AG04449 (cell line): ENCODE results near the gene AFAP1L2.

Source experiments
- CTCF ChIA-PET: fragments of 350-600 bp; formaldehyde crosslinking; extraction: SDS; loops from one replicate; lab custom pipeline; 2021; ENCODE audit warnings: antibody characterized with exemption; lab: Yijun Ruan, JAX
- POLR2A ChIA-PET: fragments of 400-600, 350-600 bp; formaldehyde crosslinking; extraction: SDS; loops from one replicate; lab custom pipeline; 2020; ENCODE audit warnings: antibody characterized with exemption, inconsistent platforms; lab: Yijun Ruan, JAX
- DNase-seq: peaks from one replicate; pipeline ENCODE4 v3.0.0-alpha.2; 2010; ENCODE audit warnings: low read depth, low spot score
- H3K4me3 ChIP-seq: 2 replicates; pipeline ENCODE4 v1.5.1; 2011; ENCODE audit warnings: low read depth, mild to moderate bottlenecking, control low read depth, low read length
- CTCF ChIP-seq: IDR thresholded peaks from one replicate; pipeline ENCODE4 v1.5.1; 2011; ENCODE audit warnings: mild to moderate bottlenecking, moderate library complexity, low read length, control low read depth, inconsistent platforms; ENCODE audit not compliant: insufficient read depth; ENCODE audit errors: missing control alignments

Gene AFAP1L2

GRCh38 chr10:114274616-114275453 lies 129.5 kb downstream of the AFAP1L2 start:
- no peak for DNase-seq
- CTCF ChIA-PET, result interaction anchor here (0.6 to 5.4 kb wide), 3 partner anchors 29 to 1116 kb away, joined by 3 to 27 read pairs (median 4); no protein-coding TSS in a partner anchor
- no peak for TF ChIP-seq CTCF
- POLR2A ChIA-PET, result no interaction called here
- no peak overlapping the region for H3K4me3 ChIP-seq

- TF ChIP-seq CTCF, result no peak
- H3K4me3 ChIP-seq, result no peak overlapping the region
- ChIA-PET POLR2A (no interaction called here), CTCF (interaction anchor here (0.6 to 5.4 kb wide), 2 partner anchors 30 to 1117 kb away, joined by 3 to 27 read pairs; no protein-coding TSS in a partner anchor)
- DNase-seq, result no peak
Measured at GRCh38 chr10:114273910-114274309, 130.4 kb downstream of the AFAP1L2 start.

- CTCF ChIA-PET, result interaction anchor here (0.8 to 5.4 kb wide), 2 partner anchors 17 to 31 kb away, joined by 3 to 27 read pairs; no protein-coding TSS in a partner anchor
Measured at GRCh38 chr10:114272696-114273095, 131.6 kb downstream of the AFAP1L2 start.

GRCh38 chr10:114271779-114272167 lies 132.5 kb downstream of the AFAP1L2 start:
- DNase-seq, result peak; percentile 79
- TF ChIP-seq CTCF, result no peak
- no peak overlapping the region for H3K4me3 ChIP-seq
- ChIA-PET POLR2A (interaction anchor here (1.1 to 1.2 kb wide), 2 partner anchors 33 to 35 kb away, joined by 3 to 4 read pairs; no protein-coding TSS in a partner anchor), CTCF (interaction anchor here (0.8 to 5.4 kb wide), 2 partner anchors 16 to 32 kb away, joined by 3 to 27 read pairs; no protein-coding TSS in a partner anchor)

More at GRCh38 chr10:114272696-114273095, 131.6 kb downstream of the AFAP1L2 start:
- H3K4me3 ChIP-seq, result no peak overlapping the region
- POLR2A ChIA-PET, result interaction anchor here (1.1 kb wide), 1 partner anchor 34 kb away, joined by 4 read pairs; no protein-coding TSS in a partner anchor
- TF ChIP-seq CTCF, result no peak
- no peak for DNase-seq

GRCh38 chr10:114271075-114271778 lies 133.1 kb downstream of the AFAP1L2 start:
- POLR2A ChIA-PET, result interaction anchor here (1.2 kb wide), 1 partner anchor 33 kb away, joined by 3 read pairs; no protein-coding TSS in a partner anchor

More at GRCh38 chr10:114271075-114271778, 133.1 kb downstream of the AFAP1L2 start:
- DNase-seq, result peak; percentile 0
- CTCF ChIA-PET, result interaction anchor here (5.4 kb wide), 1 partner anchor 33 kb away, joined by 27 read pairs; no protein-coding TSS in a partner anchor
- no peak overlapping the region for H3K4me3 ChIP-seq
- no peak for TF ChIP-seq CTCF
